KMS-11 (cell line): ENCODE data around the gene TIMP3.

Experiments used
- H2AFZ ChIP-seq: fragments of 200-600 bp; sonication (generic); 2 replicates; pipeline ENCODE4 v1.6.1; 2016; ENCODE audit warnings: antibody characterized with exemption, mixed run types, low read depth
- H3K27ac ChIP-seq: fragments of 200-600 bp; sonication (generic); 2 replicates; pipeline ENCODE4 v1.6.1; 2016; ENCODE audit warnings: mild to moderate bottlenecking, mixed run types
- H3K27me3 ChIP-seq: fragments of 200-600 bp; sonication (generic); 2 replicates; pipeline ENCODE4 v1.6.1; 2017; ENCODE audit warnings: mild to moderate bottlenecking, low read depth, mixed run types, moderate library complexity; ENCODE audit not compliant: insufficient read depth
- H3K36me3 ChIP-seq: fragments of 200-600 bp; sonication (generic); 2 replicates; pipeline ENCODE4 v1.6.1; 2017; ENCODE audit warnings: mild to moderate bottlenecking, mixed run types; ENCODE audit not compliant: insufficient read depth
- H3K4me1 ChIP-seq: fragments of 200-600 bp; sonication (generic); 2 replicates; pipeline ENCODE4 v1.6.1; 2016; ENCODE audit warnings: mild to moderate bottlenecking, low read depth, mixed run types; ENCODE audit not compliant: poor library complexity, severe bottlenecking
- H3K4me2 ChIP-seq: fragments of 200-600 bp; sonication (generic); 2 replicates; pipeline ENCODE4 v1.7.0; 2016; ENCODE audit warnings: mild to moderate bottlenecking, mixed run types
- H3K4me3 ChIP-seq: fragments of 200-600 bp; sonication (generic); IDR thresholded peaks from 2 replicates; pipeline ENCODE4 v1.6.1; 2017; ENCODE audit warnings: low read depth, low read length, mixed read lengths; ENCODE audit not compliant: insufficient read depth
- H3K79me2 ChIP-seq: fragments of 200-600 bp; sonication (generic); 2 replicates; pipeline ENCODE4 v1.6.1; 2016; ENCODE audit warnings: low read depth, mixed run types; ENCODE audit not compliant: insufficient read depth
- H3K9ac ChIP-seq: fragments of 200-600 bp; sonication (generic); 2 replicates; pipeline ENCODE4 v1.6.1; 2016; ENCODE audit warnings: mild to moderate bottlenecking, mixed run types
- H4K20me1 ChIP-seq: fragments of 200-600 bp; sonication (generic); 2 replicates; pipeline ENCODE4 v1.6.1; 2016; ENCODE audit warnings: mild to moderate bottlenecking, mixed run types; ENCODE audit not compliant: insufficient read depth
- TF ChIP-seq, protein P1 (sequence below): fragments of 200-600 bp; sonication (generic); conservative IDR thresholded peaks from 2 replicates; pipeline ENCODE4 v1.6.1; 2017; ENCODE audit warnings: low read depth, mild to moderate bottlenecking, antibody characterized with exemption, low read length, moderate library complexity, mixed read lengths

Gene TIMP3

DNA sequence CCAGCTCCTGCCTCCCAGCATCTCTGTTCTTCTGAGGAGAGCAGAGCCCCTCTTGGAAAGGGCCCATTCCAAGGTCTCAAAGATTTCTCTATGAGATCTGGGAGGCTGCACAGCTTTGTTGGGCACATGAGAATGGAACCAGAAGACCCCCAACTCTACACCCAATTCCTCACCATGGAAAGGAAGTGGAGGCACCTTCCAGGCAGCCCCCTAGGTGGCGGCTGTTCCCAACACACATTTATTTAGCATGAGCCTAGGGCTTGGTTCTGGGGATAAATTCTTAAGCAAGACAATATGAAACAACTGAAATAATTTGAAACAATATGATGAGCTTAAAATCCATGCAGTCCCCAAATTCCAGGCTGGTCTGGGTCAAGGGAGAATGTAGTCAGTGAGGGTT, 100.4 kb downstream of the TIMP3 start:
- no peaks in the 10 kb centered on the region for H3K36me3 ChIP-seq
- no peak overlapping the region for H2AFZ ChIP-seq
- H3K4me3 ChIP-seq = no peak overlapping the region
- no peaks in the 10 kb centered on the region for H3K27me3 ChIP-seq
- H4K20me1 ChIP-seq = no peaks in the 10 kb centered on the region
- H3K4me2 ChIP-seq = no peak overlapping the region
- no peak overlapping the region for H3K27ac ChIP-seq
- H3K9ac ChIP-seq = no peak overlapping the region
- no peaks in the 10 kb centered on the region for H3K4me1 ChIP-seq
- H3K79me2 ChIP-seq = no peaks in the 10 kb centered on the region
- TF ChIP-seq, protein P1, sequence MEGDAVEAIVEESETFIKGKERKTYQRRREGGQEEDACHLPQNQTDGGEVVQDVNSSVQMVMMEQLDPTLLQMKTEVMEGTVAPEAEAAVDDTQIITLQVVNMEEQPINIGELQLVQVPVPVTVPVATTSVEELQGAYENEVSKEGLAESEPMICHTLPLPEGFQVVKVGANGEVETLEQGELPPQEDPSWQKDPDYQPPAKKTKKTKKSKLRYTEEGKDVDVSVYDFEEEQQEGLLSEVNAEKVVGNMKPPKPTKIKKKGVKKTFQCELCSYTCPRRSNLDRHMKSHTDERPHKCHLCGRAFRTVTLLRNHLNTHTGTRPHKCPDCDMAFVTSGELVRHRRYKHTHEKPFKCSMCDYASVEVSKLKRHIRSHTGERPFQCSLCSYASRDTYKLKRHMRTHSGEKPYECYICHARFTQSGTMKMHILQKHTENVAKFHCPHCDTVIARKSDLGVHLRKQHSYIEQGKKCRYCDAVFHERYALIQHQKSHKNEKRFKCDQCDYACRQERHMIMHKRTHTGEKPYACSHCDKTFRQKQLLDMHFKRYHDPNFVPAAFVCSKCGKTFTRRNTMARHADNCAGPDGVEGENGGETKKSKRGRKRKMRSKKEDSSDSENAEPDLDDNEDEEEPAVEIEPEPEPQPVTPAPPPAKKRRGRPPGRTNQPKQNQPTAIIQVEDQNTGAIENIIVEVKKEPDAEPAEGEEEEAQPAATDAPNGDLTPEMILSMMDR = no peak

DNA sequence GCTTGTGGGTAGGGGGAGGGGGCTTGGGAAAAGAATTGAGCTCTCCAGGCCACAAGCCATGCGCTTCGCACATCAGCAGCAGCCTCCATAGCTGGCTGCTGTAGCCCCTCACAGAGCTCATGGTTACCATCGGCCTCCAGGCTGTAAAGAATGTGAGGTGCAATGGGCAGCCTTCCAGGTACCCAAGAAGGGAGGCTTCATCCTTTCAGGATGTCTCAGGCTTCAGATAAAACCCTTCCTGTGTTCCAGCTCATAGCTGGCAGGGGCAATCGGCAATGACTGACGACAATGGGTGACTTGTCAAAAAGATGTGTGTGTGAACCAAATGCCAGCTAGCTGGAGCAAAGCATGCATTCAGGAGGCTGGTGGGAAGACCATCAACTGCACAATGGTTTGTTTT, 102.0 kb downstream of the TIMP3 start:
- H3K4me3 ChIP-seq = no peak overlapping the region
- no peaks in the 10 kb centered on the region for H3K79me2 ChIP-seq
- H3K36me3 ChIP-seq = no peaks in the 10 kb centered on the region
- H3K4me2 ChIP-seq = no peak overlapping the region
- H3K4me1 ChIP-seq = no peaks in the 10 kb centered on the region
- no peak overlapping the region for H2AFZ ChIP-seq
- H3K9ac ChIP-seq = no peak overlapping the region
- H3K27me3 ChIP-seq = no peaks in the 10 kb centered on the region
- no peaks in the 10 kb centered on the region for H4K20me1 ChIP-seq
- TF ChIP-seq, protein P1 = no peak
- no peak overlapping the region for H3K27ac ChIP-seq

DNA sequence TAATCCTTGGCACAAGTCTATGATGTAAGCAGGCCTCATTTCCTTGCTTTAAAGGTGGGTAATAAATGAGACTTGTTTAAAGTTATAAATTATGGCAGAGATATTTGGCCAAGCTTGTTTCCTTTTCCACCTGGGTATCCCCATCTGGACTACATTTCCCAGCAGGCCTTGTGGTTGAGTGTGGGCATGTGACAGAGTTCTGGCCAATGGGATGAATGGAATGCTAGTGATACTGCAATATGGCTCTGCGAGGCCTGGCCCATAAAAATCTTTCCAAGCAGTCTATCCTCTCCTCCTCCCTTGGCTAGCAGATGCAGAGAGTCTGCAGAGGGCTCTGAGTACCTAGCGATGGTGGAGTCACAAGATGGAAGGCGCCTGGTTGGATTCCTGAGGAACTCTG, 102.5 kb downstream of the TIMP3 start:
- H2AFZ ChIP-seq = peak overlapping the region; percentile 31; the same call in 1 of the 2 replicates
- TF ChIP-seq, protein P1 = no peak

DNA sequence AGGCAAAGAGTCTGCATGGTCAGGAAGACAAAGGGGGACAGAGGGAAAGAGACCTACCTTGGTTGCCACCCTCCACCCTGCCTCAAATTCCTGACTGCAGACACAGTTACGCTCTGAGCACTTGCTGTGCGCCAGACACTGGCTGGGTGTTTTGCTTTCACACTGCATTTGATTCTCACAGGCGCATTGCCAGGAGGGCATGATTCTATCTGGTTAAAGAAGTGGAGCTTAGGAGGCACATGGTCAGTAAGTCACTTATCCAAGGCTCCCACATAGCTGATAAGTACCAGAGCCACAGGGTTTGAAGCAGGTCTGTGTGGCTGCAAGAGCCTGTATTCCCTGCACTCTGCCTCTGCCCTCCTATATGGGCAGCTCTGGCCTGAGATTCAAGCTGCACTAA, 103.9 kb downstream of the TIMP3 start:
- no peaks in the 10 kb centered on the region for H3K79me2 ChIP-seq
- TF ChIP-seq, protein P1 = no peak
- no peak overlapping the region for H2AFZ ChIP-seq
- H3K27ac ChIP-seq = no peak overlapping the region
- no peak overlapping the region for H3K9ac ChIP-seq
- no peaks in the 10 kb centered on the region for H3K27me3 ChIP-seq
- H4K20me1 ChIP-seq = no peaks in the 10 kb centered on the region
- H3K36me3 ChIP-seq = no peaks in the 10 kb centered on the region
- no peak overlapping the region for H3K4me3 ChIP-seq
- no peak overlapping the region for H3K4me2 ChIP-seq
- H3K4me1 ChIP-seq = no peaks in the 10 kb centered on the region

More for the DNA sequence above, 102.5 kb downstream of the TIMP3 start:
- Histone ChIP-seq H4K20me1 (no peaks in the 10 kb centered on the region), H3K27me3 (no peaks in the 10 kb centered on the region), H3K36me3 (no peaks in the 10 kb centered on the region), H3K27ac (no peak overlapping the region), H3K4me2 (no peak overlapping the region), H3K4me1 (no peaks in the 10 kb centered on the region), H3K79me2 (no peaks in the 10 kb centered on the region), H3K9ac (no peak overlapping the region), H3K4me3 (no peak overlapping the region)
